ENCODE results near the gene ENO3.
"Not testable (repeated sequence)": the region's sequence is repeated elsewhere in the genome, so short reads cannot be mapped to it uniquely, and the experiment has no call there.

The ENO3 gene

DNA sequence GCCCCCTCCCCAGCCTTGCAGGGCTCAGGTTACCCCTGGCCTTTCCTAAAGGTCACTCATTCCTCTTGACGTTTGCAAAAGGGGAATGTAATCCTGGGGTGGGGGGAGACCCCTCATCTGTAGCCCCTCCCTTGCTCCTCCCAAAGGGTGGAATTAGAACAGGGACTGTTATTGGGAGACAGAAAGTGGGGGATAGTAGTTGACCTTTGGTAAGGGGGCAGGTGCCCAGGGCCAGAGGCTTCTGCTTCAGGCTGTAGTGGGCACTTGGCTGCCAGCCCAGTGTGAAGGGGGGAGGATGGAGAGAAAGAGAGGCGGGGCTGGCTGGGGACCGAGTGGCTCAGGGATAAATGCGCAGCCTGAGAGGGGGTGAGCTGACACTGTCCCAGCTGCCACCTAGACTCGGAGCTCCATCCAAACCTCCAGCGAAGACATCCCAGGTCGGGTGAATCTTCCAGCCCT, at the start of gene ENO3:
ENO3 (plus strand) TSS at position 374 of the 459 bp plus-strand sequence. CDS start 711 bp downstream, outside the sequence.
- in situ Hi-C loops (cut with MboI; ENCODE audit: low sequenced_read_pairs) = no loop called here

DNA sequence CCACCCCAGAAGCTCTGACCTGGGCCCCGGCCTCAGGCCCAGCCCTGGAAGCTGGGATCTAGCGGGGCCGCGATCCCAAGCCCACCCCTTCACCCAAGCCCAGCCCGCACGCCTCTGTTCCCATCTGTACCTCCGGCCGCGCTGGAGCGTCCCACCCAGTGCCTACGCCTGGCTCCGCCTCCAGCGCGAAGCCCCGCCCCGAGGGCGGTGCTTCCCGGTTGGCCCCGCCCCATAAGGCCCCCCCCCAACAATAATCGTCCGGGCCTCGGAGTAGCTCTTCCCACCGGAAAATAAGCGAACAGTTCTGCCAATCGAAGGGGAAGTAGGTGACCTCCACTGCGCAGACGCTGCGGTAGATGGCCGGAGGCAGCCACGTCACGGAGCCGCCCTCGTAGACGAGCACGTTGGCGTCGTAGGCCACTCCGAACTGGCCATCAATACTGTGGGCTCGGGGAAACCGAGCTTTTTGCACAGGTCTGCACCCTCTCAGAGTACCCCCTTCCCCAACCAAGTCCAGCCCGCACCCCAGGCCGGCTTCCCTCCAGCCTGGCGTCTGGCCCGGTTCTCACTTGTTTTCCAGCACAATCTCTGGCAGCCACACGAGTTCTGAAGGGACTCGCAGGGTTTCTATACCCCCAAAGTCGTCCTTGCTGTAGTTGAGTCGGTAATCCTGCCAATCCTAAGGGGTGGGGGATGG, 49.1 kb upstream of the ENO3 start:
- in situ Hi-C loops (cut with MboI; ENCODE audit: low sequenced_read_pairs) = no loop called here

GRCh38 chr17:4902540-4902939, 48.4 kb upstream of the ENO3 start:
- in situ Hi-C loops (cut with MboI; ENCODE audit: low sequenced_read_pairs) = no loop called here

GRCh38 chr17:4903051-4903818, 47.7 kb upstream of the ENO3 start, which contains the start of gene CHRNE:
Gene CHRNE, minus strand, starts transcription at chr17:4903098. Its CDS starts 35 bp downstream, at chr17:4903063.
- in situ Hi-C loops (cut with MboI; ENCODE audit: low sequenced_read_pairs) = no loop called here

DNA sequence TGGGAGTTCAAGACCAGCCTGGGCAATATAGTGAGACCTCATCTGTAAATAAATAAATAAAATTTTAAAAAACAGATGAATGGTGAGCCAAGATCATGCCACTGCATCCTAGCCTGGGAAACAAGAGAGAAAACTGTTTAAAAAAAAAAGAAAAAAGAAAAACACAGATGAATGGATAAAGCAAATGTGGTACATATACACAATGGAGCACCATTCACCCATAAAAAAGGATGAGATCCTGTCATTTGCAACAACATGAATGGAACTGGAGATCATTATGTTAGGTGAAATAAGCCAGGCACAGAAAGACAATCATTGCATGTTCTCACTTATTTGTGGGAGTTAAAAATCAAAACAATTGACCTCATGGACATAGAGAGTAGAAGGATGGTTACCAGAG, 44.3 kb upstream of the ENO3 start:
- in situ Hi-C loops (cut with MboI; ENCODE audit: low sequenced_read_pairs) = not testable (repeated sequence)

GRCh38 chr17:4908301-4908700, 42.6 kb upstream of the ENO3 start:
- in situ Hi-C loops (cut with MboI; ENCODE audit: low sequenced_read_pairs) = no loop called here

DNA sequence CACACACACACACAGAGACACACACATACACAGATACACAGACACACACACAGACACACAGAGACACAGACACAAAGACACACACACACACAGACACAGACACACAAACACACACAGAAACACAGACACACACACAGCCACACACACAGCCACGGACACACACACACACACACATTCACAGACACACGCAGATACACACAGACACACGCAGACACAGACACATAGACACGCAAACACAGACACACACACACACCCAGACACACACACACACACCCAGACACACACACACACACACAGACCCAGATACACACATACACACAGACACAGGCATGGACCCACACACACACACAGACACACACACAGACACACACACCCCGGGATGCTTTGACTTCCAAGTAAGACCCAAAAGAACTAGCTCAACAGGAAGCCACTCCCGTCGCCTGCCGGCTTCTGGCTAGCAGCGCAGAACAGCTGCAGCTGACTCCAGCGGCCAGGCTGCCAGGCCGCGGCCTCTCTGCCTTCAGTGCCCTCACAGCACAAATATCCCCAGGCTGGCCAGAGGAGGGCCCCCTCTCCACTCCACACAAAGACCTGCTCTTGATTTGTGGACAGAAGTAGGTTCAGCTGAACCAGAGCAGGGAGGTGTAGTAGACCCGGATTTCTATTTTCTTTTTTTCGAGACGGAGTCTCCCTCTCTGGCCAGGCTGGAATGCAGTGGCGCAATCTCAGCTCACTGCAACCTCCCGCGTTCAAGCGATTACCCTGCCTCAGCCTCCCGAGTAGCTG, 42.0 kb upstream of the ENO3 start:
- in situ Hi-C loops (cut with MboI; ENCODE audit: low sequenced_read_pairs) = no loop called here

GRCh38 chr17:4913994-4914393, 36.9 kb upstream of the ENO3 start:
- in situ Hi-C loops (cut with MboI; ENCODE audit: low sequenced_read_pairs) = no loop called here

GRCh38 chr17:4914551-4914950, 36.4 kb upstream of the ENO3 start:
- in situ Hi-C loops (cut with MboI; ENCODE audit: low sequenced_read_pairs) = not testable (repeated sequence)

DNA sequence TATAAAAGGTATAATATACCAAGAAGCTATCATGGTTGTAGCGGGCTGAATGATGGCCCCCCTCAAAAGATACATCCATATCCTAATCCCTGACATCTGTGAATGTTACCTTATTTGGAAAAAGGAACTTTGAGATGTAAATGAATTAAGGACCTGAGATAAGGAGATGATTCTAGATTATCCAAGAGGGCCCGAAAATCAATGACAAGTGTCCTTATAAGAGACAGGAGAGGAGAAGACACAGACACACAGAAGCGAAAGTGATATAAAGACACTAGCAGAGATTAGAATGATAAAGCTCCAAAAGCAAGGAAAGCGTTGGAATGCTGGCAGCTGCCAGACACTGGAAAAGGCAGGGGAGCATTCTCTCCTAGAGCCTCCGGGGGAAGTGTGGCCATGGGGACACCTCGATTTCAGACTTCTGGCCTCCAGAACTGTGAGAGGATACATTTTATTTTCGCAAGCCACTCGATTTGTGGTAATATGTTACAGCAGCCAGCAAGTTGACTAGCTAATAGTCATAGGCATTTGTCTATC, 31.3 kb upstream of the ENO3 start:
- in situ Hi-C loops (cut with MboI; ENCODE audit: low sequenced_read_pairs) = no loop called here

GRCh38 chr17:4920351-4921048, 30.4 kb upstream of the ENO3 start:
- in situ Hi-C loops (cut with MboI; ENCODE audit: low sequenced_read_pairs) = no loop called here

DNA sequence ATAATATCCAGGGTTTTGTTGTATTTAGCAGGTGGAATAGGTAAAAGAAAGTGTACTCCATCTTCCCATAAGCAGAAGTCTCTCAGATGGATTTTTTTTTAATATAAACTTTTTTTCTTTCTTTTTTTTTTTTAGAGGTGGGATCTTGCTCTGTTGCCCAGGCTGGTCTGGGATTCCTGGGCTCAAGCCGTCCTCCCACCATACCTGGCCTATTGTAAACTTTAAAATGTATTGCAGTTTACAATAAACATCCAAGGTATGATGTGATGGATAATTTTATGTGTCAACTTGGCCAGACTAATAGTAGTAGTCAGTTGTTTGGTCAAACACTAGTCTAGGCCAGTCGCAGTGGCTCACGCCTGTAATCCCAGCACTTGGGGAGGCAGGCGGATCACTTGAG, 29.6 kb upstream of the ENO3 start:
- in situ Hi-C loops (cut with MboI; ENCODE audit: low sequenced_read_pairs) = no loop called here

GRCh38 chr17:4926577-4927335, 24.2 kb upstream of the ENO3 start:
- in situ Hi-C loops (cut with MboI; ENCODE audit: low sequenced_read_pairs) = not testable (repeated sequence)

DNA sequence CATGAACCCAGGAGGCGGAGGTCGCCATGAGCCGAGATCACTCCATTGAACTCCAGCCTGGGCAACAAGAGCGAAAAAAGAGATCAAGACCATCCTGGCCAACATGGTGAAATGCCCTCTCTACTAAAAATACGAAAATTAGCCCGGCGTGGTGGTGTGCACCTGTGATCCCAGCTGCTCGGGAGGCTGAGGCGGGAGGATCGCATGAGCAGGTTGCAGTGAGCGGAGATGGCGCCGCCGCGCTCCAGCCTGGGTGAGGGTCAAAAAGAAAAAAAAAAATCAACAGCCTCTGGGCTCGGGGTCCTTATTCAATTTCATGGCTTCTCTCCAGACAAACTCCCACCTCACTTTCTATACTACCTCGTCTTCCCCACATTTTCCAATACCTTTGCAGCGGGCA, 22.0 kb upstream of the ENO3 start:
- in situ Hi-C loops (cut with MboI; ENCODE audit: low sequenced_read_pairs) = no loop called here

DNA sequence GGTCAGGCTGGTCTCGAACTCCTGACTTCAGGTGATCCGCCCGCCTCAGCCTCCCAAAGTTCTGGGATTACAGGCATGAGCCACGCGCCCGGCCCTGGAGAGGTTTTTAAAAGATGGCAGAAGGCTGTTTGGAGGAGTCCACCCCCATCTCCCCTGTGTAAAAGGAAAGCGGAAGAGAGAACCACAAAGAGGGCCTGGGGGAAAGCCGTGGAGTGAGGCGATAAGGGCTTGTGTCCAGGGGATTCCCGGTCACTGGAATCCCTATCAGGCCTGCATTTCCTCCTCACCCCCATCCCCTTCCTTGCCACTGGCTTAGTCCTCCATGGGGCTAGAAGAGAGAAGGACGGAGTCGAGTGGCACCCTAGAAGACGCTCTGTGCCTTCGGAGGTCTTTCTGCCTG, 19.0 kb upstream of the ENO3 start, which contains the start of gene GP1BA:
GP1BA (plus strand) TSS at position 315 of the 400 bp plus-strand sequence. CDS start 328 bp downstream, outside the sequence.
- in situ Hi-C loops (cut with MboI; ENCODE audit: low sequenced_read_pairs) = no loop called here

DNA sequence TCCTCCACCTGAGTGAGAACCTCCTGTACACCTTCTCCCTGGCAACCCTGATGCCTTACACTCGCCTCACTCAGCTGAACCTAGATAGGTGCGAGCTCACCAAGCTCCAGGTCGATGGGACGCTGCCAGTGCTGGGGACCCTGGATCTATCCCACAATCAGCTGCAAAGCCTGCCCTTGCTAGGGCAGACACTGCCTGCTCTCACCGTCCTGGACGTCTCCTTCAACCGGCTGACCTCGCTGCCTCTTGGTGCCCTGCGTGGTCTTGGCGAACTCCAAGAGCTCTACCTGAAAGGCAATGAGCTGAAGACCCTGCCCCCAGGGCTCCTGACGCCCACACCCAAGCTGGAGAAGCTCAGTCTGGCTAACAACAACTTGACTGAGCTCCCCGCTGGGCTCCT, 18.2 kb upstream of the ENO3 start:
- in situ Hi-C loops (cut with MboI; ENCODE audit: low sequenced_read_pairs) = no loop called here

- in situ Hi-C loops (cut with MboI; ENCODE audit: low sequenced_read_pairs) = no loop called here
These were observed 17.3 kb upstream of the ENO3 start for GRCh38 chr17:4933646-4934045.

DNA sequence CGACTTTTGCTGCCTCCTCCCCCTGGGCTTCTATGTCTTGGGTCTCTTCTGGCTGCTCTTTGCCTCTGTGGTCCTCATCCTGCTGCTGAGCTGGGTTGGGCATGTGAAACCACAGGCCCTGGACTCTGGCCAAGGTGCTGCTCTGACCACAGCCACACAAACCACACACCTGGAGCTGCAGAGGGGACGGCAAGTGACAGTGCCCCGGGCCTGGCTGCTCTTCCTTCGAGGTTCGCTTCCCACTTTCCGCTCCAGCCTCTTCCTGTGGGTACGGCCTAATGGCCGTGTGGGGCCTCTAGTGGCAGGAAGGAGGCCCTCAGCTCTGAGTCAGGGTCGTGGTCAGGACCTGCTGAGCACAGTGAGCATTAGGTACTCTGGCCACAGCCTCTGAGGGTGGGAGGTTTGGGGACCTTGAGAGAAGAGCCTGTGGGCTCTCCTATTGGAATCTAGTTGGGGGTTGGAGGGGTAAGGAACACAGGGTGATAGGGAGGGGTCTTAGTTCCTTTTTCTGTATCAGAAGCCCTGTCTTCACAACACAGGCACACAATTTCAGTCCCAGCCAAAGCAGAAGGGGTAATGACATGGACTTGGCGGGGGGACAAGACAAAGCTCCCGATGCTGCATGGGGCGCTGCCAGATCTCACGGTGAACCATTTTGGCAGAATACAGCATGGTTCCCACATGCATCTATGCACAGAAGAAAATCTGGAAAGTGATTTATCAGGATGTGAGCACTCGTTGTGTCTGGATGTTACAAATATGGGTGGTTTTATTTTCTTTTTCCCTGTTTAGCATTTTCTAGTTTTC, 16.5 kb upstream of the ENO3 start:
- in situ Hi-C loops (cut with MboI; ENCODE audit: low sequenced_read_pairs) = no loop called here

- in situ Hi-C loops (cut with MboI; ENCODE audit: low sequenced_read_pairs) = no loop called here
These were observed 15.3 kb upstream of the ENO3 start for GRCh38 chr17:4935650-4936049.

All from hTERT RPE-1 (cell line).